Esophagus squamous epithelium (tissue), 5 donors: ENCODE results near the gene SLC13A2. TPM values are rescaled to one million over a fixed set of nuclear protein-coding genes. Genes with fewer than 3 reads are reported as not detected.

ENCODE experiments used
- DNase-seq: peaks from one replicate; lab custom pipeline; 2025; lab: John Stamatoyannopoulos, UW
- H3K27ac ChIP-seq, 4 donors: fragments of 200-600 bp; sonication (generic); one replicate each; pipeline ENCODE4 v1.5.1; 2016 to 2019; ENCODE audit warnings: mild to moderate bottlenecking in 1 of 4
- H3K27me3 ChIP-seq, 4 donors: fragments of 200-600 bp; sonication (generic); 1 replicate in 3 of 4; 2 replicates in 1 of 4; pipeline versions ENCODE4 v1.5.1 to v1.6.0; 2017 to 2021; ENCODE audit warnings: antibody characterized with exemption in 1 of 4
- H3K36me3 ChIP-seq, 3 donors: fragments of 200-600 bp; sonication (generic); one replicate each; pipeline ENCODE4 v1.5.1; 2016 to 2019
- H3K4me1 ChIP-seq, 3 donors: fragments of 200-600 bp; sonication (generic); one replicate each; pipeline ENCODE4 v1.5.1; 2017 to 2019
- H3K4me3 ChIP-seq, 4 donors: fragments of 200-600 bp; sonication (generic); 1 replicate in 3 of 4; 2 replicates in 1 of 4; pipeline ENCODE4 v1.5.1; 2016 to 2019; ENCODE audit warnings: mild to moderate bottlenecking in 2 of 4, moderate library complexity in 1 of 4
- H3K9me3 ChIP-seq, 3 donors: fragments of 200-600 bp; sonication (generic); one replicate each; pipeline ENCODE4 v1.5.1; 2016 to 2019
- CTCF ChIP-seq, 6 experiments: fragments of 450-650 bp in 4 of 6; fragments of 200-600 bp in 2 of 6; sonication (generic) in 2 of 6; IDR thresholded peaks; one replicate each; pipeline ENCODE4 v1.5.1; 2016 to 2019; ENCODE audit warnings: antibody characterized with exemption in 6 of 6, mild to moderate bottlenecking in 4 of 6, moderate library complexity in 4 of 6
- POLR2A ChIP-seq, 4 donors: fragments of 450-650 bp; IDR thresholded peaks; one replicate each; pipeline ENCODE4 v1.6.1; 2017; ENCODE audit warnings: antibody characterized with exemption in 4 of 4, mild to moderate bottlenecking in 4 of 4, moderate library complexity in 3 of 4
- WGBS, 2 donors: methylation state at CpG; one replicate each; pipeline ENCODE4 v1.1.5; 2018; 5-methylcytosine and 5-hydroxymethylcytosine counted together
- intact Hi-C: fragments of 100-400 bp; cut with DNase I; formaldehyde crosslinking; loops from one replicate; pipeline ENCODE4 v1.15.0; 2022
- total RNA-seq, 4 donors: library from RNA; depleted of rRNA; stranded (reverse); fragments of >200 nt; gene quantifications; one replicate each; pipeline ENCODE4 v1.1.0, GENCODE V29; 2016
- donor health status: DM: yes; HTN: yes; CAD: no.

The SLC13A2 gene
- total RNA-seq, 4 donors from 2014 or later: not detected

GRCh38 chr17:28544402-28545140 is 71.1 kb downstream of the SLC13A2 start:
- intact Hi-C loops: no loop called here
- no peak overlapping the region for H3K27ac ChIP-seq

GRCh38 chr17:28545141-28545503 is 71.7 kb downstream of the SLC13A2 start:
- H3K9me3 ChIP-seq: no peaks in the 10 kb centered on the region
- no peak for TF ChIP-seq CTCF (IDR thresholded peaks at IDR 0.05)
- no peak for TF ChIP-seq POLR2A (IDR thresholded peaks at IDR 0.05)
- H3K4me3 ChIP-seq: no peak overlapping the region
- H3K27ac ChIP-seq: no peak overlapping the region
- no peaks in the 10 kb centered on the region for H3K27me3 ChIP-seq
- H3K36me3 ChIP-seq: peaks cover 0 to 17% (median 0%) of the 10 kb centered on the region in 3 donors
- intact Hi-C loops: no loop called here
- DNase-seq: no peak
- WGBS, 2 donors: 61 to 85% methylated on average over 2 of the region's 2 CpGs
- H3K4me1 ChIP-seq: peaks cover 0 to 30% (median 0%) of the 10 kb centered on the region in 3 donors

More at GRCh38 chr17:28544402-28545140, 71.1 kb downstream of the SLC13A2 start:
- H3K9me3 ChIP-seq: no peaks in the 10 kb centered on the region
- no peak for TF ChIP-seq POLR2A (IDR thresholded peaks at IDR 0.05)
- no peak for TF ChIP-seq CTCF (IDR thresholded peaks at IDR 0.05)
- no peaks in the 10 kb centered on the region for H3K27me3 ChIP-seq
- H3K36me3 ChIP-seq: peaks cover 0 to 17% (median 0%) of the 10 kb centered on the region in 3 donors
- no peak for DNase-seq
- WGBS, 2 donors: 72 to 81% methylated on average over 3 to 4 of the region's 4 CpGs
- no peak overlapping the region for H3K4me3 ChIP-seq
- peaks cover 0 to 26% (median 0%) of the 10 kb centered on the region in 3 donors for H3K4me1 ChIP-seq

- Histone ChIP-seq H3K4me3 (no peak overlapping the region), H3K36me3 (peaks cover 0 to 17% (median 0%) of the 10 kb centered on the region in 3 donors), H3K27ac (no peak overlapping the region), H3K9me3 (no peaks in the 10 kb centered on the region), H3K27me3 (no peaks in the 10 kb centered on the region), H3K4me1 (peaks cover 2 to 31% (median 4%) of the 10 kb centered on the region in 3 donors)
- intact Hi-C loops: no loop called here
- no peak for DNase-seq
- WGBS, 2 donors: 64 to 80% methylated on average over 4 of the region's 6 CpGs
- no peak for TF ChIP-seq POLR2A (IDR thresholded peaks at IDR 0.05)
- TF ChIP-seq CTCF (IDR thresholded peaks at IDR 0.05): no peak
Observed at GRCh38 chr17:28545787-28546415, 72.5 kb downstream of the SLC13A2 start.

GRCh38 chr17:28547096-28547622 is 73.7 kb downstream of the SLC13A2 start:
- H3K36me3 ChIP-seq: peaks cover 0 to 17% (median 0%) of the 10 kb centered on the region in 3 donors
- no peak overlapping the region for H3K27ac ChIP-seq
- TF ChIP-seq POLR2A (IDR thresholded peaks at IDR 0.05): no peak
- TF ChIP-seq CTCF (IDR thresholded peaks at IDR 0.05): no peak
- H3K4me1 ChIP-seq: peaks cover 12 to 44% (median 13%) of the 10 kb centered on the region in 3 donors
- DNase-seq: no peak
- WGBS, 2 donors: 83 to 95% methylated on average over 4 to 9 of the region's 14 CpGs
- H3K4me3 ChIP-seq: no peak overlapping the region
- intact Hi-C loops: no loop called here
- H3K27me3 ChIP-seq: no peaks in the 10 kb centered on the region
- H3K9me3 ChIP-seq: no peaks in the 10 kb centered on the region

Other genes with a start within 250 kb of the SLC13A2 start
- 10 to 100 TPM in 3 of 4 donors, 1 to 10 TPM in 1; 6.8 to 16.4 (median 13.0) TPM for gene TMEM97, start 154.4 kb upstream of the SLC13A2 start, total RNA-seq
- gene IFT20, start 138.2 kb upstream of the SLC13A2 start, total RNA-seq: 10 to 100 TPM in 3 of 4 donors, 1 to 10 TPM in 1; 8.5 to 31.5 (median 17.1) TPM
- 10 to 100 TPM; 24.6 to 38.5 (median 30.4) TPM for gene TNFAIP1, start 137.9 kb upstream of the SLC13A2 start, total RNA-seq
- gene POLDIP2, start 116.1 kb upstream of the SLC13A2 start, total RNA-seq: 100 to 1,000 TPM in 1 of 4 donors, 10 to 100 TPM in 3; 66.8 to 102 (median 90.9) TPM
- gene SEBOX, start 108.4 kb upstream of the SLC13A2 start, total RNA-seq: not detected
- under 1 TPM in 1 of 4 donors, not detected in 3; 0.19 TPM for gene VTN, start 103.3 kb upstream of the SLC13A2 start, total RNA-seq
- 1 to 10 TPM; 1.1 to 7.2 (median 2.5) TPM for gene SARM1, start 102.0 kb upstream of the SLC13A2 start, total RNA-seq
- gene SLC46A1, start 67.4 kb upstream of the SLC13A2 start, total RNA-seq: 1 to 10 TPM in 2 of 4 donors, under 1 TPM in 2; 0.83 to 4.0 (median 1.6) TPM
- gene FOXN1, start 32.7 kb downstream of the SLC13A2 start, total RNA-seq: 10 to 100 TPM; 10.5 to 17.0 (median 14.8) TPM
- gene UNC119, start 79.0 kb downstream of the SLC13A2 start, total RNA-seq: 10 to 100 TPM; 17.4 to 25.3 (median 21.1) TPM
- 10 to 100 TPM; 31.7 to 66.7 (median 42.5) TPM for gene PIGS, start 97.9 kb downstream of the SLC13A2 start, total RNA-seq
- 10 to 100 TPM; 27.0 to 57.0 (median 44.3) TPM for gene ALDOC, start 103.3 kb downstream of the SLC13A2 start, total RNA-seq
- 10 to 100 TPM; 10.0 to 28.3 (median 16.2) TPM for gene SPAG5, start 125.4 kb downstream of the SLC13A2 start, total RNA-seq
- gene RSKR, start 140.5 kb downstream of the SLC13A2 start, total RNA-seq: 1 to 10 TPM; 3.1 to 9.9 (median 7.7) TPM
- 10 to 100 TPM; 37.4 to 81.8 (median 75.5) TPM for gene BLTP2, start 171.5 kb downstream of the SLC13A2 start, total RNA-seq
- 10 to 100 TPM; 20.3 to 38.3 (median 34.6) TPM for gene SDF2, start 188.3 kb downstream of the SLC13A2 start, total RNA-seq
- gene SUPT6H, start 188.6 kb downstream of the SLC13A2 start, total RNA-seq: 10 to 100 TPM; 26.4 to 59.3 (median 48.8) TPM
- 1 to 10 TPM in 1 of 4 donors, under 1 TPM in 2, not detected in 1; 0.48 to 1.1 (median 0.64) TPM for gene PROCA1, start 238.2 kb downstream of the SLC13A2 start, total RNA-seq
- 10 to 100 TPM; 27.6 to 98.0 (median 65.1) TPM for gene RAB34, start 244.2 kb downstream of the SLC13A2 start, total RNA-seq
- 100 to 1,000 TPM; 236 to 881 (median 571) TPM for gene RPL23A, start 246.3 kb downstream of the SLC13A2 start, total RNA-seq